RPMI8226 (cell line): ENCODE data around the gene NADK.
A peak's percentile ranks its signal among the peaks of the same experiment; 100 is the strongest.

Experiments used
- DNase-seq: peaks from one replicate; pipeline ENCODE4 v3.0.0-alpha.2; 2015

Gene NADK

DNA sequence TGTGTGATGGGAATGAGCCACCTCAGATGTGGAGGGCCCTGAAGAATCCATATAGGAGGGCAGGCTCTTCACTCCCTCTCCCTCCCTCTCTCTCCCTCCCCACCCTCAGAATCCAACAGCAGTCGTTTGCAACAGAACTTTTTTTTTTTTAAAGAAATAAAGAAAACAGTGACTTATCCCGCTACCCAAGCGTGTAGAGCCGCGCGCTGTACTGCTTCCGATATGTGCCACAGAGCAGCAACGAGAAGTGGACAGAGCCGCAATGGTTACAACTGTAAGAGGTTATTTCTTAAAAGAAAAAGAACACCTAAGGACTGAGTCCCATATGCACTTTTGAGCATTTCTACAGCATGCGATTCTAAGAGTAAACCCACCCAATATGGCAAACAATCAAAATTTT is 7.4 kb upstream of the NADK start:
- DNase-seq, result no peak

DNA sequence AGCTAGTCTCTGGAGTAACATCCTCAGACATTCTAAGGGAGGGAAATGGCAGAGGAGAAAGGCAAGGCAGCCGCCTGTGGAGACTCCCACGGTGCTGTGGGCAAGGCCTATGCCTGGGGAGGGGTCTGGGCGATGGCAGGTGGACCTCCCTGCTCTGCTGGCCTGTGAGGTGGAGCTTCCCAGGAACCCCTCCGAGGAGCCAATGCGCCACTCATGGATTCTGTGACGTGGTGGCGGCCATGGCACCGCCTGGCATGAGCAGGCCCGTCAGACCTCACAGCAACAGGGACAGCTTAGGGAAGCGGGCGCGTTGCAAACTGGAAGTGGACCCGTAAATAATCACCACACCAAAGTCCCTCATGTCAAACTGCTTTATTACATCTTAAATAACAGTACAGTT is 6.7 kb upstream of the NADK start:
- no peak for DNase-seq

DNA sequence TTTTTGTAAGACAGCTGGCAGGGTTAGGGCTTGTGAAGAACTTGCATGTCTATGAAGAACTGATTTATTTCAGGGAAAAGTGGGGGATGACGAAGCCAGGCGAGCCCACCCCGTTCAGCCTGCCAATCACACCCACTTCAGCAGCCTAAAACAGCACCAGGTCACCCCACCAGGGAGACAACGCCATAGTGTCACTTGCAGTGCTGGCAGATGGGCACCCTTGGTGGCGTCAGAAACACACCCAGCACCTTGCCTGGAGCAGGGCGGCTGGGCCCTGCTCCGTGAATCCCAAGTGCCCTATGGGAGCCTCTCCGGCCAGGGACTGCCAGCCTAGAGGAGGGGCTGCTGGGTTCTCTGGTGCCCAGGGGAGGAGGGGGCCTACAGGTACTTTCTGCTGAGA is 5.0 kb upstream of the NADK start:
- no peak for DNase-seq

DNA sequence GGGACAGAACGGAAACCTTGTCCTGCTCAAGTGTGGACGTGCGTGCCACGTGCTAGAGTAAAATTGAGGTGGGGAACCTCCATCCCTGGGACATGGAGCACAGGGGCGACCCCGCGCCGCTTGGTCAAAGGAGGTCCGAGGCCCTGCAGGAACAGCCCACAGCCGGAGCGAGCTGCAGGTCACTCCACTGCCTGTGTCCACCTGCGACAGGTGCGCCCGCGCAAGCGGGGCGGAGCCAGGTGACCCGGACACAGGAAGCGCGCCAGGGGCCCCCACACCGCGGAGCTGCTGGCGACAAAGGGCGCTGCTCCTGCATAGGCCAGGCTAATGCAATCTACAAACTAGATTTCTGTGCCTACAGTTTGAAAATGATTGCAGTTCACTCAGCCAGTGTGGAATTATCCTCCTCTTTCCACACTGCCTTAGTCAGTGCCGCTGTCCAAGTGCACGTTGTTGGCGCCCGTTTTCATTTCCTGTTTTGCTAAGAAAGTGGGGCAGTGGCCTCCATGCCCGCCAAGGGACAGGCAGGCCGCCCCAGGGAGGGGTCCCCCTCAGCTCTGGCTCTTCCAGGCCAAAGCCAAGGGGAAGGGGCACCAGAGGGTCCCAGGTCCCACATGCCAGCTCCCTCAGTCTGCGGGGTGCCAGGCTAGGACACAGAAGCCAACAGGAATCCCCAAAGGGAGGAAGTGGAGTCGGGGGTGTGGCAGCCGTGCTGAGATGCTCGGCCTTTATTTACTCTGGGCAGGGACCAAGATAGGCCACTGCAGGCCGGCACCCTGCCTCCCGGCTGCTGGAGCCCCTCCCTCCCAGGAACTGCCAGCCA is 4.3 kb upstream of the NADK start:
- DNase-seq, result peak; percentile 74

DNA sequence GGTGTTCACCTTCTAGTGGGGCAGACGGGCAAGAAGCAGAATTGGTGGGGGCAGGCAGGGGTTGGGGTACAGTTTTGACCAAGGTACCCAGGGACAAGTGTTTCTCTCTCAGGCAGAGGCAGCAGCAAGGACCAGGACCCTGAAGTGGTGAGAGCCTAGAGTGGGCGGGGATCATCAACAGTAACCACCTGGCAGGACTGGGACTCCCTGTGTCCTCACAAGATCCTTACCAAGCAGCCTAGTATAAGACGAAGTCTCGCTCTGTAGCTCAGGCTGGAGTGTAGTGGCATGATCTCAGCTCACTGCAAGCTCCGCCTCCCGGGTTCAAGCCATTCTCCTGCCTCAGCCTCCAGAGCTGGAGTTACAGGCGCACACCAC is 3.2 kb upstream of the NADK start:
- no peak for DNase-seq

DNA sequence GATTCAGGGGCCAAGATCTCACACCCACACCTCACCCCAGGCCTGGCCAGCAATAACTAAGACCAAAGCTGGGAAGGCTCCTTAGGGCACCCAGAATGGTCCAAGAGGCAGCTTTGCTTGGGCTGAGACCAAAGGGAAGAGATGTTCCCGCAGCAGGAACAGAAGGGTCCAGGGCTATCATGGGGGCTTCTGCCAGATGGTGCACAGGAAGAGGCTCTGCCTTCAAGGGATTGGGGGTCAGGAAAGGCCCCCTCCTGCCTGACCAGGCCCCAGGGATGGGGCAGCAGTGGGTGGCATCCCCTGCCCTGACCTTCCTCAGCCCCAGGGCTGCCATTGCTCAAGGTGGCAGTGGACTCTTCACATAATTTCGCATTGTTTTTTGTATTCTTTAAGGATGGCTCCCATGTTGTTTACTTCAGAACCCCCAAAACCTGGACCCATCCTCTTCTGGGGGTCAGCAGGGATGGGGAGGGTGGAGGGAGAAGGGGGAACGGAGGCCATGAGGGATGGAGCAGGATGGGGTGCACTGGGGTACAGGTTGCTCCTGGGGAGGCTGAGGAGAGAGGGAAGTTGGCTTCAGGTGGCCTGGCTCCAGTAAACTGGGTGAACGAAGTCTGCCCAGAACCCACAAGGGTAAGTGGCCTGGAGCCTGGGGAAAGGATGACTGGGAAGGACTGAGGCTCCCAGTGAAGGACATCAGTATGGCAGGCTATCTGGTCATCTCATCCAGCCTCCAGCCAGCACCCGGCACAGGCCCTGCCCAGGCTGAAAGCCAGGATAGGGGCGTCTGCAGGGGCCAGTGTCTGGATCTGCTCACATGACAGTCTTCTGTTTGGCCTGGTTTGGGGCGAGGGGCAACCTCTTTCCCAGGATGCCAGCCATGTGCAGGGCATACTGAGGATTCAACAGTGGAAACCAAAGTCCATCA is 2.6 kb upstream of the NADK start:
- DNase-seq, result no peak

DNA sequence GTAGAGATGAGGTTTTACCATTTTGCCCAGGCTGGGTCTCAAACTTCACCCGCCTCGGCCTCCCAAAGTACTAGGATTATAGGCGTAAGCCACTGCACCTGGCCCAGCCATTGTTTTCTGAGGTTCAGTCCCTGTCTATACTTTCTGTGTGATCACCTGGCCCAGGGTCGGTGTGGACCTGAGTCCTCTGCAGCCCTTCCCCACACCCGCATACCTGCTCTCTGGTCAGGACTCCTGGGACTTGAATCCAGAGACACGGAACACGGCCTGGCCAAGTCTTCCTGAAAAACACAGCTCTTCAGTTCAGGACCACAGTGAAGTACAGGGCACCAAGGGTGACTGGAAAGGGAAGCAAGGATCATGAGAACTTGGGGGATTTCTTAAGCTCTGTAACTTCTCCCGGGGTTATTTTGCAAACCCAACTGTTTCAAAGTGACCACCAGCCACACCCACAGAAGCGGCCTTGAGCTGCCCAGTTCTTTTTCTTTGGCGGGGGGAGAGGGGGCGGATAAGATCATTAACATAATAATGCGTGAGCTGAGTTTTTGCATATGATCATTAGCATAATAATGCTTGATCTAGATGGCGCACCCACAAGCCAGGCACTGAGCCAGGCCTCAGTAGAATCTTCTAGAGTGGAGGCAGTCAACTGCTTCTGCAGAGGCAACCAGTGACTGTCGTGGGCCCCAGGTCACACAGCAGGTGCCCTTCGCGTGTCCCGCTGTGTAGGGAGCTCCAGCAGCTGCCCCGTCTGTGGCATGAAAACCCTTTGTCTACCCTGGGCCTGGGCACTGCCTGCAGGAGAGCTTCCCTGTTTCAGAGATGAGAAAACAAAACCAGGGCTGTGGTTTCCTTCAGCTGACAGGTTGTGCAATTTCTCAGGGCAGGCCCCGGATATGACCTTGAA is 1.7 kb upstream of the NADK start:
- DNase-seq, result peak; percentile 94

DNA sequence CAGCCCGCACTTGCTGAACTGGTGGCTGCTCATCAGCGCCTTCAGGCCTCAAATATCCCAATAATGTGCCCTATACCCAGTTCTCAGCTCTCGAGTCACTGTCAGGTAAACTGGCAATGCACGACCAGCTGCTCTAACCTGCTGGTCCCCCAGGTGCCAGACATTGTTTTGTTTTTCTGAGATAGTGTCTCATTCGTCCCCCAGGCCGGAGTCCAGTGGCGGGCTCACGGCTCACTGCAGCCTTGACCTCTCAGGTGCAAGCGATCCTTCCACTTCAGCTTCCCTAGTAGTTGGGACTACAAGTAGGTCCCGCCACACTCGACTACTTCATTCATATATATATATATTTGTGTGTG is 1.0 kb upstream of the NADK start:
- no peak for DNase-seq

DNA sequence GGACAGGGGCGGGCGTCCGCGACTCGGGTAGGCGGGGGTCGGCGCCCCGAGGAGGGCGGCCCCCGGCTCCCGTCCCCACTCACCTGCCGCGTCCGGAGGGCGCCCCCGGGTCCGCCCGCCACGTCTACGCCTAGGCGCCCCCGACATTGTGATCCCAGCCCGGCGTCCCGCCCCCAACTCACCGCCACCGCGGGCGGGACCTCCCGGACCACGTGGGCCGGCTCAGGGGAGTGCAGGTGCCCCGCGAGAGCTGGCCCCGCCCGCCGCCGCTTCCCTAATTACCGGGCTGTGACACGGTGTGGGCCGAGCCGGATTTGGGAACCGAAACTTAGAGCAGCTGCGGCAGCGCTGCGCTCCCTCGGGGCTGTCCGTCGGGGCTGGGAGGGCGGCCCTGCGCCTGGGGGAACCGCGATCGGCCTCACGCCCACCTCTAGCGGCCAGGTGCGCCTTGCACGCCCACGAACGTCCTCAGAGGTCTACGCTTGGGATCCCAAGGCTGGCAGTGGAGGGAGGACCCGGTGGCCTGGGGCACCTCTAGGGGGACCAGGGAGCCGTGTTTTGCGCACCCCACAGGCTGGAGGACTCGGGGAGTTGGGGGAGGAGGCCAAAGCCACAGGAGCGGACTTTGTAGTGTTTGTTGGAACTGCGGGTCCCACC is 521 bp upstream of the NADK start:
- DNase-seq, result peak; percentile 99

DNA sequence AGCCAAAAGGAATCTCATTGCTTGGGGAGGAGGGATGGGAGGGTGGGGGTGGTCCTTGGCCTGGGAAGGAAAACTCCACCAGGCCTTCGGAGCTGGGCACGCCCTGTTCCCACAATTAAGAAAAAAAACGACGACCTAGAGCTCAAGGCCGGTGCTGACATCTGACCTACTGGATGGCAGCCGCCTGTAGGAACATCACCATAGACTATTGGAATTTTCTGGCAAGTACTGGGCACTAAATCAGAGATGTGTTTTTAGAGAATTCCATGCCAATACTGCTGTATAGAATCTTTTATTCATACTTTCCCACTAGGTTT is 729 bp downstream of the NADK start:
- peak; percentile 33 for DNase-seq

DNA sequence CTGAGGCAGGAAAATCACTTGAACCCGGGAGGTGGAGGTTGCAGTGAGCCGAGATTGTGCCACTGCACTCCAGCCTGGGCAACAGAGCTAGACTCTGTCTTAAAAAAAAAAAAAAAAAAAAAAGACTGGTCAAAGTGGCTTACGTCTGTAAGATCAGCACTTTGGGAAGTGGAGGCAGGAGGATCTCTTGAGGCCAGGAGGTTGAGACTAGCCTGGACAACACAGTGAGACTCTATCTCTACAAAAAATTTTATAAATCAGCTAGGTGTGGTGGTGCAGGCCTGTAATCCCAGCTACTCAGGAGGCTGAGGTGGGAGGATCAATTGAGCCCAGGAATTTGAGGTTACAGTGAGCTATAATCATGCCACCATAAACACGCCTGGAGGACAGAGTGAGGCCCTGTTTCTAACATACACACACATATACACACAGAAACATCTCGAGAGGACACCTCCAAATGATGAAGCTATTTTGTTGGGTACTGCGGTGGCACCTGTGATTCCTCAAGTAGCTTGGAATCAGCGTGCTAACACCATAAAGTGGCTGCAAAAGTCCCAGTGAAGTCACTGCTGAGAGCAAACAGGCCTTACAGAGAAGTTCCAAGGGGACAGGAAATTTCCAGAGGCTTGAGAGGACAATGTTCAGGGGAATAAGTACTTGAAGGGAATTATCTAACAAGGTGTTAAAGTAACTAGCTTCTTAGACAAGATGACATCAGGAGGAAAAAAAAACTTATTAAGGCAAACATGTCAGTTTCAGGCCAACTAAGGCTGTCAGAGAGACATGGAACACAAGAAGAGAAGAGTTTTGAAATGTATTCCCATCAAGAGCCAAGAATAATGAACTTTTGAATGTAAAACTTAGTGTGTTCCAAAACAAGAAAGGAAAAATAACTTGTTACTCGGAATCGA is 1.3 kb downstream of the NADK start:
- DNase-seq, result peak; percentile 58

DNA sequence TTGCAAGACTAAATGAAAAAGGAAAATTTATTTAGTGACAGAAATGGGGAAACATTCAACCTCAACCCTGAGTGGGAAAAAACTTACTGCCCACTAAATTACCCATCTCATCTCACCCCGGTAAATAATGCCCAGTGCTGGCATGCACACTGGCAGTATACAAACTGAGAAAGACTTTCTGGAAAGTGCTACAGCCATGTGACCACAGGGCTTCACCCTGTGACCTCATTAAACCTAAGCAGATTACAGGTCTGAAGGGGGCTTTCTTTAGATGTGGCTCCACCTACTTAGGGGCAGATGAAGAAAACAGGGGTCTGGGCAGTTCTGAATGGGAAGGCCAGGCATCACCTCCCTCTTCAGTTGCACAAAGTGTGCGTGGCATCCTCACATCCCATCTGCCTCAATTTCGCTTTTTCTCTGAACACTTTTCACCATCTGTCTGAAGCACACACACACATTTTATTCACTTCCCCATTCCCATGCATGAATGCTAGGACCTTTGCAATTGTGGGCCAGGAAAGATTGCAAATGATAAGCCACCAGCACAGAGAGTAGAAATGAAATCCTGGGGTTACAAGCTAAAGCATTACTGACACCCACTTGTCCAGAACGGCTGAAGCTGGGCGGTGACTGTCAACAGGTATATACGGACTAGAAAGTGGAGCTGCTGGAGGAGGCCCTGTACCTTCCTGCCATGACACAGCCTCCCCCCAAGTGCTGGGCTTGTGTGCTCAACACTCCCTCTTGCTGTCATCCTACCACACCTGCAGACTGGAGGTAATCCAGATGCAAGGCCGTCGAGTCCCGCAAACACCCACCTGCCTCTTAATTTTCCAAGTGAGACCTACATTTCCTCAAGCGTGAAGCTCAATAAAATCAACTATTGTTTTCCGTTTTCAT is 2.7 kb downstream of the NADK start:
- DNase-seq, result peak; percentile 77

DNA sequence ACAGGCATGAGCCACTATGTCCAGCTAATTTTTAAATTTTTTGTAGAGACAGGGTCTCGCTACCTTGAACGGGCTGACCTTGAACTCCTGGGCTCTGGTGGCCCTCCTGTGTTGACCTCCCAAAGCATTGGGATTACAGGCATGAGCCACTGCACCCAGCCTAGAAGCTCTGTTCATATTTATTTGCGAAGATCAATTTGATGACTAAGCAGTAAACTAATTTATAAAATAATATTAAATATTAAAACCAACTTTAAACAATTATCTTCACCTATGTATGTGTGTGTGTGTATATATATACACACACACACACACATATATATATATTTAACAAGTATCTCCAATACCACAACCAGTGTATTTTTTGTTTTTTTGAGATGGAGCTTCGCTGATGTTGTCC is 4.4 kb downstream of the NADK start:
- DNase-seq, result no peak

DNA sequence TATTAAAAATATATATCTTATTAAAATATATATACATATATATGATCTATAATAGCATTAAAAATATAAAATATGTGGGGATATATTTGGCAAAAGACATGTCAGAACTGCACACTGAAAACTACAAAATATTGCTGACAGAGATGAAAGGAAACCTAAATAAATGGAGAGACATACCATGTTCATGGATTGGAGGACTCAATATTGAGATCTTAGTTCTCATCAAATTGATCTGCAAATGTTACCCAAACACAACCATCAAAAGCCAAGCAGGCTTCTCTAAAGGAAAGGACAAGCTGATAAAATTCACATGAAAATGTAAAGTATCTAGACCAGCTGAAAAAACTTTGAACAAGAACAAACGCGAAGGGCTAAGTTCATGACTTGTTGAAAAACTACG is 7.2 kb downstream of the NADK start:
- DNase-seq, result no peak

DNA sequence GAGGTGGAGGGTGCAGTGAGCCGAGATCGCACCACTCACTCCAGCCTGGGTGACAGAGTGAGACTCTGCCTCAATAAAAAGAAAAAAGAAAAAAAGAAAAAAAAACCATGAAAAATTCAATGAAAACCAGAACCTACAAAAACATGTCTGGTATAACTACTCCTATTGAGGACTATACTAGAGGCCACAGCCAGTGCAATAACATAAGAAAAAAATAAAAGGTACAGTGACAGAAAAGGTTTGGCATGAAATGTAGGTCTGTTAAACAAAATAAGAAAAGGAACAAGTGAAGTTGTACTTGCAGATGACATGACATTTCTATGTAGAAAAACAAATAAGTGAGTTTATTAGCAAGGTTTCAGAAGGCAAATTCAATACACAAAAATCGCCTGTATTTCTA is 8.2 kb downstream of the NADK start:
- no peak for DNase-seq

DNA sequence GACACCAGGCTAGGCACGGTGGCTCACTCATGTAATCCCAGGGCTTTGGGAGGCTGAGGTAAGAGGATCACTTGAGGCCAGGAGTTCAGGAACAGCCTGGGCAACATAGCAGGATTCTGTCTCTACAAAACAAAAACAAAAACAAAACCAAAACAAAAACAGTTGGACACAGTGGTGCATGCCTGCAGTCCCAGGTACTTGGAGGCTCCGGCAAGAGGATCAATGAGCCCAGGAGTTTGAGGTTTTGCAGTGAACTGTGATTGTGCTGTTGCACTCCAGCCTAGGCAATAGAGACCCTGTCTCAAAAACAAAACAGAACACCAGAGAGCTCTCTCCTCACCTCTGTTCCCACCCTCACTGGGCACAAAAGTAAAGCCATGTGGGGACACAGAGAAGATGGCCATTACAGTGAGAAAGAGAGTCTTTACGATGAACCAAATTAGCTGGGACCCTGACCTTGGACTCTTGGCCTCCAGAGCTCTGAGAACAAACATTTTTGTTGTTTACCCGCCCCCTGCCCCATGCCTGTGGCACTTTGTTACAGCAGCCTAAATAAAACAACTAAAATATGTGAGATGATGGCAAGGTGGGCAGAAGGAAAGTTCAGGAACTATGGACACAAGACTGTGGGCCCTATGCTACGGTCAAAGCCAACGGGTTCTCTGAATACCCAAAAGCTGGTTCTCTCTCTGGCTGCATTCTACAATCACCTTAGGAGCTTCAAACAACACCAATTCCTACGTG is 9.8 kb downstream of the NADK start:
- no peak for DNase-seq

DNA sequence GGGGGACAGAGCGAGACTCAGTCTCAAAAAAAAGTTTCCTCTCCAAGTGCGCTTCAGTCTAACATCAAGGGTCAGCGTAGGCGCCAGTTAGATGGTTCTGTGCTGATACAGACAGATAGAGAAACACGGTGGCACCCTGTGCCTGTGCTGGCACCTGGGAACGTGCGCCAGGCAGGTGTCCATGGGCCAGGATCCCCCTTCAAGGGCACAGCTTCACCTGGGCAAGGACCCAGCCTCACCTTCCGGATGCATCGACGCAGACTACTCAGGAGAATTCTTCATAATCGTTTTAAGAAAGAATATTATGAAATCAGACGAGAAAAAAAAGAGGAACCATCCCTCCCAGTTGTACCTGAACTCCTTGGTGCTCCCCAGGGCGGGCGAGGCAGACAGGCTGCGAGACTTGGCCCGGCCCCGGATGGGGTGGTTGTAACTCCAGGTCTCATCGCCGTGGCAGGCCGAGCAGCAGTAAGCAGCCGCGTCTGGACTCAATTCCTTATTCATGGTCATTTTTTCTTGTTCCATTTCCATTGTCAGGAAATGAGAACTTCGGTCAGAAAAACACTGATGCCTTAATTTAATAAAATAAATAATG is 13.3 kb downstream of the NADK start:
- DNase-seq, result no peak

DNA sequence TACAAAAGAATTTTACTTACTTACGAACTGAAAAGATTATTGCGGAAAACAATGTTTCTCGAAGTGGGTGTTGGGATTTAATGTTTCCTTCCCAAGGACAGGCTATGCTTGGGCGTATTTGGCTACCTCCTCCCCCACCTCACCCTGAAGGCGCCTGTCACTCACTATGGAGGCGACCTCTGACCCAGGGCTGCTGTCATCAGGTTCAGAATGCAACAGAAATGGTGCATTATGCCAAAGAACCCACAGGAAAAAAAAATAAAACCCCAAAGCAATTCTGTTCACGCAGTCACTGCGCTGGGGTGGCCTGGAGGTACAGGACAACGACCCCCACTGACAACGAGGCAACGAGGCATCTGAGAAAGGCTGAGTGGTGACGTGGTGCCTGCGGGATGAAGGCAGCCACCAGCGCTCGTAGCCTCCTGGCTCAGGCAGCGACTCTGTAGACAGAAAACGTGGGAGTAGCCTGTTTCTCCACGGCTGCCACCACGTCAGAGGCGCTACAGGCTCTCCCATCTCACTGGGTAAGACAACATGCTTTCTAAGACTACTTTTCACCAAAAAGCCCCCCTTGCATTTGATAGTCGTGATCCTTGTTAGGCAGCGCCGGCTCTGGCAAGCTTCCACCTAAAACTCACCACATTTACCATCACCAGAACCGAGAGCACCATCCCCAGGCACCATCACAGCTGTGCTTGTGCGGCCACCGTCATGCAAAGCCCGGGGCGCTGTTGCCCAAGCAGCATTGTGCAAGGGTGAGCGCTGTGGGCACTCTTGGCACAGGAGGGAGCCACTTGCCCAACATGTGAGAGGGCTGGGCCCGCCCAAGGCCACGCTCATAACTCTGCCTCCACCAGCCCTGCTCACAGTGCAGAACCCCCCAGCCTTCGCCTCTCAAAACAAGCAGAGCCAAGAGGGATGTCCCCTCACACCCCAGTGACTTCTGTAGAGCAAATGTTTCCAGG is 14.3 kb downstream of the NADK start:
- DNase-seq, result no peak
